ENCODE measurements around the gene TMC6.

DNA sequence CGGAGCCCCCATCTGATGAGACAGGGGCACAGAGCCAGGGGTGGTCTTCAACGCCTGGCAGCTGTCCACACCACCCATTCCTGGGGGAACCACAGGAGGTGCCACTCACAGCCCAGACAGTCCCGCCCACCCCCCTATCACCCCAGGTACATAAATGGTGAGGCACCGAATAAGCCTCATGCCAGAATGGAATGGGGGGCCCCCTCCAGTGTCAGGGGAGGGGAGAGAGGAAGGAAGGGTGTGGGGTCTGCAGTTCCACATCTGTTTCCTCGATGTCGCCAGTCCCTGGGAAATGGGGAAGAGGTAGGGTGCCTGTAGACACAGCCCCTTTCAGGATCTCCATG is 1.7 kb downstream of the TMC6 start:
- no peak for TF ChIP-seq EZH2 (IDR thresholded peaks at IDR 0.05)
- TF ChIP-seq, protein P1, sequence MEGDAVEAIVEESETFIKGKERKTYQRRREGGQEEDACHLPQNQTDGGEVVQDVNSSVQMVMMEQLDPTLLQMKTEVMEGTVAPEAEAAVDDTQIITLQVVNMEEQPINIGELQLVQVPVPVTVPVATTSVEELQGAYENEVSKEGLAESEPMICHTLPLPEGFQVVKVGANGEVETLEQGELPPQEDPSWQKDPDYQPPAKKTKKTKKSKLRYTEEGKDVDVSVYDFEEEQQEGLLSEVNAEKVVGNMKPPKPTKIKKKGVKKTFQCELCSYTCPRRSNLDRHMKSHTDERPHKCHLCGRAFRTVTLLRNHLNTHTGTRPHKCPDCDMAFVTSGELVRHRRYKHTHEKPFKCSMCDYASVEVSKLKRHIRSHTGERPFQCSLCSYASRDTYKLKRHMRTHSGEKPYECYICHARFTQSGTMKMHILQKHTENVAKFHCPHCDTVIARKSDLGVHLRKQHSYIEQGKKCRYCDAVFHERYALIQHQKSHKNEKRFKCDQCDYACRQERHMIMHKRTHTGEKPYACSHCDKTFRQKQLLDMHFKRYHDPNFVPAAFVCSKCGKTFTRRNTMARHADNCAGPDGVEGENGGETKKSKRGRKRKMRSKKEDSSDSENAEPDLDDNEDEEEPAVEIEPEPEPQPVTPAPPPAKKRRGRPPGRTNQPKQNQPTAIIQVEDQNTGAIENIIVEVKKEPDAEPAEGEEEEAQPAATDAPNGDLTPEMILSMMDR (IDR thresholded peaks at IDR 0.05): no peak
- TF ChIP-seq EZH2phosphoT487 (IDR thresholded peaks at IDR 0.05): no peak

Measured in neural progenitor cell (in vitro differentiated cells).